ENCODE data around the gene STT3B. TPM values are rescaled to one million over a fixed set of nuclear protein-coding genes. Genes with fewer than 3 reads are reported as not detected.

The STT3B gene
- total RNA-seq, 4 donors from 2014 or later, result 62.4 to 99.3 (median 69.0) TPM

DNA sequence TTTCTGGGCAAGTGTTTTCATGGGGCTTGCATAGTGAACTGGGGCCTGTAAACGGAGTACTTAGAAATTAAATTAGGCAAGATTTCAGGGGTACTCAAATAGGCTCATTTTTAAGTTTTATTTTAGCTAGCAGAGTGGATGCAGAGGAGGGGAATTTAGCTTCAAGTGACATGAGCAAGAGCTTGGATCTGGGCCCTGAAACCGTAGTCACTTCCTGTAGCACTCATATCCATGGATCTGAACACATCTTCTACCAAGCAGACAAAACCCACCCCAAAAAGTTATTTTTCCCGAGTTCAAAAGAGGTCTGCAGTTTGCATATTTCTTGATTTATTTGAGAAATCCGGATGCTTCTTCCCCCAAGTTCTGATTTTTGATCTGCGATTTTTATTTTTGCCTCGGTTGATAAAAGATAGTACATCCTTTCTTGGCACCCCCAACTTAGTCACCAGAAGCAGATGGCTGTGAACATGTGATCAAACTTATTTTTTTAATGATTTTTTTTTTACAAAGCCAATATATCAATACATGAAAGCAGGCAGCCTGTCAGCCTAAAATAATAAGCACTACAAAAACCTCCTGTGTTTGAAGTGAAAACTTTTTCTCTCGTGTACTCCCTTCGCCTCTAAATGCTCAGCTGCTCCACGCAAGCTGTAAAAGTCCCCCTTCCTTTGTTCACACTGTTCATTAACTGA is 36.6 kb upstream of the STT3B start:
- no peak for TF ChIP-seq POLR2A (IDR thresholded peaks at IDR 0.05)
- TF ChIP-seq, protein P1, sequence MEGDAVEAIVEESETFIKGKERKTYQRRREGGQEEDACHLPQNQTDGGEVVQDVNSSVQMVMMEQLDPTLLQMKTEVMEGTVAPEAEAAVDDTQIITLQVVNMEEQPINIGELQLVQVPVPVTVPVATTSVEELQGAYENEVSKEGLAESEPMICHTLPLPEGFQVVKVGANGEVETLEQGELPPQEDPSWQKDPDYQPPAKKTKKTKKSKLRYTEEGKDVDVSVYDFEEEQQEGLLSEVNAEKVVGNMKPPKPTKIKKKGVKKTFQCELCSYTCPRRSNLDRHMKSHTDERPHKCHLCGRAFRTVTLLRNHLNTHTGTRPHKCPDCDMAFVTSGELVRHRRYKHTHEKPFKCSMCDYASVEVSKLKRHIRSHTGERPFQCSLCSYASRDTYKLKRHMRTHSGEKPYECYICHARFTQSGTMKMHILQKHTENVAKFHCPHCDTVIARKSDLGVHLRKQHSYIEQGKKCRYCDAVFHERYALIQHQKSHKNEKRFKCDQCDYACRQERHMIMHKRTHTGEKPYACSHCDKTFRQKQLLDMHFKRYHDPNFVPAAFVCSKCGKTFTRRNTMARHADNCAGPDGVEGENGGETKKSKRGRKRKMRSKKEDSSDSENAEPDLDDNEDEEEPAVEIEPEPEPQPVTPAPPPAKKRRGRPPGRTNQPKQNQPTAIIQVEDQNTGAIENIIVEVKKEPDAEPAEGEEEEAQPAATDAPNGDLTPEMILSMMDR (IDR thresholded peaks at IDR 0.05 in 4 of 5, conservative IDR thresholded peaks at IDR 0.05 in 1 of 5), result no peak
- no peak for DNase-seq
- Histone ChIP-seq H3K4me3 (no peak overlapping the region), H3K4me1 (no peaks in the 10 kb centered on the region), H3K27me3 (no peaks in the 10 kb centered on the region), H3K9me3 (no peaks in the 10 kb centered on the region), H3K36me3 (no peaks in the 10 kb centered on the region), H3K27ac (no peak overlapping the region)
- intact Hi-C loops (cut with DNase I; ENCODE audit: low total_unique reads) (no loop called here), in situ Hi-C loops (cut with MboI; ENCODE audit: low sequenced_read_pairs in 4 of 4) (no loop called here)
- no peak for ATAC-seq

DNA sequence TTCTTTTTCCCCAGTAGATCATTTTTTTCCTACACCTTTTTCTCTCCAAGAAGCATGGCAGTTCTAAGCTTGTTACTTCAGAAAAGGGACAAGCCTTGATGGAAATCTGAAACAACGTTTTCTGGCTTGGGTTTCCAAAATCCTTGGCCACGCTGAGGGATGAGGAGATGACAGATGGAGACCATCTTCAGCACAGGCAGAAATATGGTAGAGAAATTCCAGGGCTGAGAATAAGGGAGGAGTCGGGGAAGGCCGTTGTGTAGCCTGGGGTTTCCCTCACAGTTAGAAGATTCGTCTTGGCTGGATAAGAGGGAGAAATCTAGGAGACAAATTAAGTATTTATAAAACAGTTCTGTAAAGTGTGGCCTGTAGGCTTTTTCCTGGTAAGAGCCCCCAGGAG is 33.9 kb upstream of the STT3B start:
- Histone ChIP-seq H3K27ac (no peak overlapping the region), H3K36me3 (no peaks in the 10 kb centered on the region), H3K27me3 (no peaks in the 10 kb centered on the region), H3K4me1 (no peaks in the 10 kb centered on the region), H3K9me3 (no peaks in the 10 kb centered on the region), H3K4me3 (no peak overlapping the region)
- no peak for TF ChIP-seq POLR2A (IDR thresholded peaks at IDR 0.05)
- TF ChIP-seq, protein P1 (IDR thresholded peaks at IDR 0.05 in 4 of 5, conservative IDR thresholded peaks at IDR 0.05 in 1 of 5), result no peak
- intact Hi-C loops (cut with DNase I; ENCODE audit: low total_unique reads) (no loop called here), in situ Hi-C loops (cut with MboI; ENCODE audit: low sequenced_read_pairs in 4 of 4) (no loop called here)
- DNase-seq, result no peak
- no peak for ATAC-seq

DNA sequence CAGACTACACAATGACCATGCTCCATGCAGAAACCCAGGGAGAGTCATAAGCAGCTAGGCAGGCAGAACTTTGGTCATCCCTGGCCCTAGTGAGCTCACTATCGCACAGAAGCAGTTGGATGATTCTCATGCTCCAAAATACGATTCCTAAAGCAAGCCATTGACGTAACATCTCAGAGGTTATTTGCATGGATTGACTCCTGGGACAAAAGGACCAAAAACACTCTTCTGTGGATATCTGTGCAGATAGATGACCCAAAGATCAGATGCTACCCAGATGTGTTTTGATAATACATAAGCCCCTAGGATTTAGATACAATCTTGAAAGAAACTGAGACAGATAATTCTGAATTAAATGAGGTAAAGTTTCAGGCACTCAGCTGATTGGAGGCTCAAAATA is 33.4 kb upstream of the STT3B start:
- H3K4me3 ChIP-seq, result no peak overlapping the region
- H3K9me3 ChIP-seq, result no peaks in the 10 kb centered on the region
- ATAC-seq (no peak), DNase-seq (no peak)
- no peaks in the 10 kb centered on the region for H3K4me1 ChIP-seq
- intact Hi-C loops (cut with DNase I; ENCODE audit: low total_unique reads), result no loop called here
- in situ Hi-C loops (cut with MboI; ENCODE audit: low sequenced_read_pairs in 4 of 4), result no loop called here
- no peak overlapping the region for H3K27ac ChIP-seq
- no peaks in the 10 kb centered on the region for H3K36me3 ChIP-seq
- TF ChIP-seq POLR2A (IDR thresholded peaks at IDR 0.05), result no peak
- TF ChIP-seq, protein P1 (IDR thresholded peaks at IDR 0.05 in 4 of 5, conservative IDR thresholded peaks at IDR 0.05 in 1 of 5), result no peak
- H3K27me3 ChIP-seq, result no peaks in the 10 kb centered on the region

DNA sequence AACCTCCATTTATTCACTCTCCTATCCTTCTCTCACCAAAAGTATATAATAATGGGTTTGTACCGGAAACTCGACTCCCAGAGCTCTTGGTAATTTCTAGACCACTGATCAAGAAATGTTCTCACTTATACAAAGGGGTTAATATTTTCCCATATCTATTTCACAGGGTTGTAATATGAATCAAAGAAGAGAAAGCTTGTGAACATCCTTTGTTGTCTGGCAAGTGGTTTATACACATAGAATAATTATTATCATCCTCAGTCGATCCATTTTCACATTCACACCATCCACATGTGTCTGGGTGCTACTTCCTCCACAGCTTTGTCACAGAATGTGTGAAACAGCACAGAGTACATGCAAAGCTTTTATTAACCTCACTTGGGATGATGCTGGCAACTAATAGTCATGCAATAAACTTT is 29.9 kb upstream of the STT3B start:
- ATAC-seq (no peak), DNase-seq (no peak)
- no peak for TF ChIP-seq POLR2A (IDR thresholded peaks at IDR 0.05)
- TF ChIP-seq, protein P1 (IDR thresholded peaks at IDR 0.05 in 4 of 5, conservative IDR thresholded peaks at IDR 0.05 in 1 of 5), result no peak
- no peak overlapping the region for H3K4me3 ChIP-seq
- H3K27ac ChIP-seq, result no peak overlapping the region
- H3K36me3 ChIP-seq, result no peaks in the 10 kb centered on the region
- H3K4me1 ChIP-seq, result no peaks in the 10 kb centered on the region
- in situ Hi-C loops (cut with MboI; ENCODE audit: low sequenced_read_pairs in 4 of 4) (no loop called here), intact Hi-C loops (cut with DNase I; ENCODE audit: low total_unique reads) (no loop called here)
- no peaks in the 10 kb centered on the region for H3K27me3 ChIP-seq
- H3K9me3 ChIP-seq, result no peaks in the 10 kb centered on the region

GRCh38 chr3:31503456-31503855 is 29.3 kb upstream of the STT3B start:
- Histone ChIP-seq H3K36me3 (no peaks in the 10 kb centered on the region), H3K4me1 (no peaks in the 10 kb centered on the region), H3K9me3 (no peaks in the 10 kb centered on the region), H3K27me3 (no peaks in the 10 kb centered on the region), H3K4me3 (no peak overlapping the region), H3K27ac (no peak overlapping the region)
- TF ChIP-seq, protein P1 (IDR thresholded peaks at IDR 0.05 in 4 of 5, conservative IDR thresholded peaks at IDR 0.05 in 1 of 5), result no peak
- no peak for TF ChIP-seq POLR2A (IDR thresholded peaks at IDR 0.05)
- DNase-seq, result no peak
- in situ Hi-C loops (cut with MboI; ENCODE audit: low sequenced_read_pairs in 4 of 4), result no loop called here
- intact Hi-C loops (cut with DNase I; ENCODE audit: low total_unique reads), result no loop called here
- ATAC-seq, result no peak
